ENCODE data around the gene SDC4. TPM values are rescaled to one million over a fixed set of nuclear protein-coding genes. Genes with fewer than 3 reads are reported as not detected.
A peak's percentile ranks its signal among the peaks of the same experiment; 100 is the strongest.

The SDC4 gene
- total RNA-seq, 1 donor from 2014 or later, result 4.2 TPM

- Histone ChIP-seq H3K27me3 (ENCODE audit: control insufficient read depth in 3 of 3, insufficient read depth in 3 of 3, low read length in 3 of 3) (no peaks in the 10 kb centered on the region), H3K9ac (ENCODE audit: low read depth in 1 of 3, low read length in 3 of 3) (no peak overlapping the region), H3K9me3 (ENCODE audit: control insufficient read depth in 3 of 3, low read length in 3 of 3) (no peaks in the 10 kb centered on the region), H3K36me3 (ENCODE audit: control insufficient read depth in 3 of 3, insufficient read depth in 3 of 3, low read length in 3 of 3) (peaks cover 36 to 43% (median 43%) of the 10 kb centered on the region in 3 donors), H3K4me1 (ENCODE audit: control insufficient read depth in 3 of 3, insufficient read depth in 3 of 3, low read length in 3 of 3) (peaks cover 0 to 7% (median 2%) of the 10 kb centered on the region in 3 donors), H3K27ac (ENCODE audit: low read depth, low read length) (no peak overlapping the region), H3K4me3 (ENCODE audit: low read length in 3 of 3) (no peak overlapping the region)
These were observed 22.9 kb downstream of the SDC4 start for GRCh38 chr20:45325371-45325770.

- peaks cover 0 to 1% (median under 1%) of the 10 kb centered on the region in 3 donors for H3K4me1 ChIP-seq (ENCODE audit: control insufficient read depth in 3 of 3, insufficient read depth in 3 of 3, low read length in 3 of 3)
- peak overlapping the region; percentile 19 for H3K27ac ChIP-seq (ENCODE audit: low read depth, low read length)
- H3K4me3 ChIP-seq (ENCODE audit: low read length in 3 of 3), result no peak overlapping the region
- H3K27me3 ChIP-seq (ENCODE audit: control insufficient read depth in 3 of 3, insufficient read depth in 3 of 3, low read length in 3 of 3), result peaks cover 0 to under 1% (median 0%) of the 10 kb centered on the region in 3 donors
- no peaks in the 10 kb centered on the region for H3K9me3 ChIP-seq (ENCODE audit: control insufficient read depth in 3 of 3, low read length in 3 of 3)
- no peak overlapping the region for H3K9ac ChIP-seq (ENCODE audit: low read depth in 1 of 3, low read length in 3 of 3)
- peaks cover 20 to 28% (median 27%) of the 10 kb centered on the region in 3 donors for H3K36me3 ChIP-seq (ENCODE audit: control insufficient read depth in 3 of 3, insufficient read depth in 3 of 3, low read length in 3 of 3)
These were observed 24.5 kb downstream of the SDC4 start for GRCh38 chr20:45323731-45324130.

DNA sequence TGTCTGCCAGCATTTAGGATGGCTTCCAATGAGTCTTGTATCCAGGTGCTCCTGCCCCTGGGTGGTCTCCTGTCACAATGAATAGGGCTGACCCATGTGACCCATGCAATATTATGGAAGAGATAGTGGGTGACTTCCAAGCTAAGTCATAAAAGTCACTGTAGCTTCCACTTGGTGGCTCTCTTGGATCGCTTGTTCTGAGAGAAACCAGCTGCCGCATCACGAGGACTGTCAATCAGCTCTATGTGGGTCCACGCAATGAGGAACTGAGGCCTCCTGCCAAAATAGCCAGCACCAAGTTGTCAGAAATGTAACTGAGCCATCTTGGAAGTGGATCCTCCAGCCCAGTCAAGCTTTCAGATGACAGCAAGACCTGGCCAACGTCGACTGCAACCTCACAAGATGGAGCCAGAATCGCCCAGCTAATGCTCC is 25.3 kb downstream of the SDC4 start:
- no peak overlapping the region for H3K4me3 ChIP-seq (ENCODE audit: low read length in 3 of 3)
- H3K27ac ChIP-seq (ENCODE audit: low read depth, low read length), result peak overlapping the region; percentile 19
- no peaks in the 10 kb centered on the region for H3K4me1 ChIP-seq (ENCODE audit: control insufficient read depth in 3 of 3, insufficient read depth in 3 of 3, low read length in 3 of 3)

GRCh38 chr20:45320948-45321595 is 27.2 kb downstream of the SDC4 start:
- Histone ChIP-seq H3K27ac (ENCODE audit: low read depth, low read length) (no peak overlapping the region), H3K36me3 (ENCODE audit: control insufficient read depth in 3 of 3, insufficient read depth in 3 of 3, low read length in 3 of 3) (peaks cover 0 to 7% (median 5%) of the 10 kb centered on the region in 3 donors), H3K9me3 (ENCODE audit: control insufficient read depth in 3 of 3, low read length in 3 of 3) (no peaks in the 10 kb centered on the region), H3K4me1 (ENCODE audit: control insufficient read depth in 3 of 3, insufficient read depth in 3 of 3, low read length in 3 of 3) (no peaks in the 10 kb centered on the region), H3K27me3 (ENCODE audit: control insufficient read depth in 3 of 3, insufficient read depth in 3 of 3, low read length in 3 of 3) (peaks cover 18 to 19% (median 19%) of the 10 kb centered on the region in 3 donors), H3K9ac (ENCODE audit: low read depth in 1 of 3, low read length in 3 of 3) (no peak overlapping the region), H3K4me3 (ENCODE audit: low read length in 3 of 3) (no peak overlapping the region)

More for the DNA sequence above, 25.3 kb downstream of the SDC4 start:
- Histone ChIP-seq H3K36me3 (ENCODE audit: control insufficient read depth in 3 of 3, insufficient read depth in 3 of 3, low read length in 3 of 3) (peaks cover 13 to 21% (median 19%) of the 10 kb centered on the region in 3 donors), H3K27me3 (ENCODE audit: control insufficient read depth in 3 of 3, insufficient read depth in 3 of 3, low read length in 3 of 3) (peaks cover 0 to 4% (median 0%) of the 10 kb centered on the region in 3 donors), H3K9ac (ENCODE audit: low read depth in 1 of 3, low read length in 3 of 3) (peak overlapping the region in 1 of 3 donors; percentile 40), H3K9me3 (ENCODE audit: control insufficient read depth in 3 of 3, low read length in 3 of 3) (no peaks in the 10 kb centered on the region)

DNA sequence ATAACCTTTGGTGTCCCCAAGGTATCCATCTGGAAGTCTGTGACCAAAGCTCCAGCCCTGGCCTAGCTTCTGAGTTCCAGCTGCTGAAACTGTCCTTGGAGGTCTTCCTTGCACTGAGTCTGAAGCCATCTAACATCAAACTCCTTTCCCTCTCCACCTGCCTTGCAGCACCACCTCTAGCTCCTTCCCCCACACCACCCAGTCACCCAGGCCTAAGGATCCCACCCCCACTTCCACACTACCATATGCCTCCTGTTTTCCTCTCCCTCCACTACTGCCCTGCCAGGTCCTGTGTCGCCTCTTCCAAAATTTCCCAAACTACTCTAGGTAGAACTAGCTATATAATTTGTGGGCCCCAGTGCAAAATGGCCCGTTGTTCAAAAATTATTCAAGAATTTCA is 29.3 kb downstream of the SDC4 start:
- Histone ChIP-seq H3K36me3 (ENCODE audit: control insufficient read depth in 3 of 3, insufficient read depth in 3 of 3, low read length in 3 of 3) (no peaks in the 10 kb centered on the region), H3K9me3 (ENCODE audit: control insufficient read depth in 3 of 3, low read length in 3 of 3) (no peaks in the 10 kb centered on the region), H3K27ac (ENCODE audit: low read depth, low read length) (no peak overlapping the region)

DNA sequence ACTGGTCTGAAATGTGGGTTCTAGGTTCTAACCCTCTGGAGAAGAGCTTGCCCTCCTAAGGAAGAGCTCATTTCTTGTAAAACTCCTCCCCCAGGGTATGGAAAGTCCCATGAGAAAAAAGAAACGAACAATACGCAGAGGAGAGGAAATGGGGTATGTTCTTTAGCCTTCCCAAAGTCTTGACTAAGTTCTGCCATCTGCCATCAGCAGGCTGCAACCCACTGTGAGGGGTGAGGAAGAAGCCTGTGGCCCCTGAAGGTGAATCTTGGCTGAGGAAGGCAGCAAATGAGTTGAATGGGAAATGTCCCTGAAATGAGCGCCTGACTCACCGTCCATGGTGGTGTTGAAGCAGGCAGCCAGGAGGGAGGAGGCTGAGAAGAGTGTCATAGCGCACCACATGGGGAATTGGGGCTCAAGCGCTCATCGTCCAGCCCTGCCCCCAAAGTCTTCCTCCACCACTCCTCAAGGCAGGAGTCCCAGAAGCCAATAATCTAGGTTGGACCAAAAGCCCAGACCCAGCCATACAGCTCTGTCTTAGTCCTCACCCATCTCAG is 29.8 kb downstream of the SDC4 start:
- no peaks in the 10 kb centered on the region for H3K4me1 ChIP-seq (ENCODE audit: control insufficient read depth in 3 of 3, insufficient read depth in 3 of 3, low read length in 3 of 3)
- H3K27me3 ChIP-seq (ENCODE audit: control insufficient read depth in 3 of 3, insufficient read depth in 3 of 3, low read length in 3 of 3), result peaks cover 27 to 28% (median 28%) of the 10 kb centered on the region in 3 donors
- no peak overlapping the region for H3K27ac ChIP-seq (ENCODE audit: low read depth, low read length)
- H3K36me3 ChIP-seq (ENCODE audit: control insufficient read depth in 3 of 3, insufficient read depth in 3 of 3, low read length in 3 of 3), result no peaks in the 10 kb centered on the region
- no peak overlapping the region for H3K4me3 ChIP-seq (ENCODE audit: low read length in 3 of 3)
- no peak overlapping the region for H3K9ac ChIP-seq (ENCODE audit: low read depth in 1 of 3, low read length in 3 of 3)
- H3K9me3 ChIP-seq (ENCODE audit: control insufficient read depth in 3 of 3, low read length in 3 of 3), result no peaks in the 10 kb centered on the region

More for the DNA sequence above, 29.3 kb downstream of the SDC4 start:
- Histone ChIP-seq H3K4me1 (ENCODE audit: control insufficient read depth in 3 of 3, insufficient read depth in 3 of 3, low read length in 3 of 3) (no peaks in the 10 kb centered on the region), H3K4me3 (ENCODE audit: low read length in 3 of 3) (no peak overlapping the region), H3K9ac (ENCODE audit: low read depth in 1 of 3, low read length in 3 of 3) (no peak overlapping the region), H3K27me3 (ENCODE audit: control insufficient read depth in 3 of 3, insufficient read depth in 3 of 3, low read length in 3 of 3) (peaks cover 27% of the 10 kb centered on the region in 3 donors)

- H3K27me3 ChIP-seq (ENCODE audit: control insufficient read depth in 3 of 3, insufficient read depth in 3 of 3, low read length in 3 of 3), result peaks cover 27 to 34% (median 32%) of the 10 kb centered on the region in 3 donors
- no peaks in the 10 kb centered on the region for H3K36me3 ChIP-seq (ENCODE audit: control insufficient read depth in 3 of 3, insufficient read depth in 3 of 3, low read length in 3 of 3)
- no peak overlapping the region for H3K9ac ChIP-seq (ENCODE audit: low read depth in 1 of 3, low read length in 3 of 3)
- no peak overlapping the region for H3K4me3 ChIP-seq (ENCODE audit: low read length in 3 of 3)
- no peaks in the 10 kb centered on the region for H3K9me3 ChIP-seq (ENCODE audit: control insufficient read depth in 3 of 3, low read length in 3 of 3)
- H3K27ac ChIP-seq (ENCODE audit: low read depth, low read length), result no peak overlapping the region
- no peaks in the 10 kb centered on the region for H3K4me1 ChIP-seq (ENCODE audit: control insufficient read depth in 3 of 3, insufficient read depth in 3 of 3, low read length in 3 of 3)
These were observed 30.4 kb downstream of the SDC4 start for GRCh38 chr20:45317826-45318225.

GRCh38 chr20:45316150-45317080 is 31.8 kb downstream of the SDC4 start:
- peaks cover 37 to 41% (median 40%) of the 10 kb centered on the region in 3 donors for H3K27me3 ChIP-seq (ENCODE audit: control insufficient read depth in 3 of 3, insufficient read depth in 3 of 3, low read length in 3 of 3)
- no peak overlapping the region for H3K9ac ChIP-seq (ENCODE audit: low read depth in 1 of 3, low read length in 3 of 3)
- no peaks in the 10 kb centered on the region for H3K36me3 ChIP-seq (ENCODE audit: control insufficient read depth in 3 of 3, insufficient read depth in 3 of 3, low read length in 3 of 3)
- peaks cover 0 to 4% (median 2%) of the 10 kb centered on the region in 3 donors for H3K4me1 ChIP-seq (ENCODE audit: control insufficient read depth in 3 of 3, insufficient read depth in 3 of 3, low read length in 3 of 3)
- no peak overlapping the region for H3K27ac ChIP-seq (ENCODE audit: low read depth, low read length)
- H3K9me3 ChIP-seq (ENCODE audit: control insufficient read depth in 3 of 3, low read length in 3 of 3), result no peaks in the 10 kb centered on the region
- no peak overlapping the region for H3K4me3 ChIP-seq (ENCODE audit: low read length in 3 of 3)

GRCh38 chr20:45315672-45316071 is 32.6 kb downstream of the SDC4 start:
- Histone ChIP-seq H3K9ac (ENCODE audit: low read depth in 1 of 3, low read length in 3 of 3) (no peak overlapping the region), H3K36me3 (ENCODE audit: control insufficient read depth in 3 of 3, insufficient read depth in 3 of 3, low read length in 3 of 3) (no peaks in the 10 kb centered on the region), H3K27ac (ENCODE audit: low read depth, low read length) (no peak overlapping the region), H3K4me3 (ENCODE audit: low read length in 3 of 3) (no peak overlapping the region), H3K9me3 (ENCODE audit: control insufficient read depth in 3 of 3, low read length in 3 of 3) (no peaks in the 10 kb centered on the region), H3K4me1 (ENCODE audit: control insufficient read depth in 3 of 3, insufficient read depth in 3 of 3, low read length in 3 of 3) (peaks cover 0 to 4% (median 2%) of the 10 kb centered on the region in 3 donors), H3K27me3 (ENCODE audit: control insufficient read depth in 3 of 3, insufficient read depth in 3 of 3, low read length in 3 of 3) (peaks cover 39 to 42% (median 40%) of the 10 kb centered on the region in 3 donors)

All from skeletal muscle tissue (tissue), 4 donors.